PC-3 (cell line): ENCODE data around the gene SPATA33. TPM values are rescaled to one million over a fixed set of nuclear protein-coding genes. Genes with fewer than 3 reads are reported as not detected.
"Not testable (repeated sequence)": the region's sequence is repeated elsewhere in the genome, so short reads cannot be mapped to it uniquely, and the experiment has no call there.

Source experiments
- ATAC-seq: fragments of 200-7000 bp; cut with Tn5 transposase; 2 replicates; pipeline ENCODE4 v1.9.1; 2020; ENCODE audit warnings: mild to moderate bottlenecking, moderate library complexity
- BruUV-seq: library from RNA; stranded (reverse); fragments of 400-500 nt; replicated peaks from 2 replicates; lab custom pipeline; 2021; lab: Mats Ljungman, UMichigan
- CTCF ChIA-PET: fragments of 300-600 bp; sonication (Branson Sonifier 250); formaldehyde crosslinking; loops from one replicate; lab custom pipeline; 2022; ENCODE audit warnings: antibody characterized with exemption; lab: Charles Lee
- POLR2A ChIA-PET: fragments of 300-600 bp; sonication (Branson Sonifier 250); formaldehyde crosslinking; loops from one replicate; lab custom pipeline; 2022; ENCODE audit warnings: antibody characterized with exemption; ENCODE audit not compliant: unreplicated experiment; lab: Charles Lee
- DNase-seq: peaks from one replicate; pipeline ENCODE4 v3.0.0-alpha.2; 2015
- H2AFZ ChIP-seq: fragments of 300-600 bp; sonication (generic); 2 replicates; pipeline ENCODE4 v1.6.0; 2016; ENCODE audit warnings: antibody characterized with exemption, low read length
- H3F3A ChIP-seq: fragments of 300-600 bp; sonication (generic); one replicate; pipeline ENCODE4 v1.6.0; 2017; ENCODE audit warnings: antibody characterized with exemption, low read length, control low read depth, mild to moderate bottlenecking; ENCODE audit not compliant: unreplicated experiment
- H3K27ac ChIP-seq: fragments of 300-600 bp; sonication (generic); 2 replicates; pipeline ENCODE4 v1.5.1; 2016; ENCODE audit warnings: mild to moderate bottlenecking, low read length
- H3K27me3 ChIP-seq: fragments of 300-600 bp; sonication (generic); 2 replicates; pipeline ENCODE4 v1.6.1; 2016; ENCODE audit warnings: low read length, mixed read lengths
- H3K36me3 ChIP-seq: fragments of 300-600 bp; sonication (generic); 2 replicates; pipeline ENCODE4 v1.6.1; 2016; ENCODE audit warnings: low read depth, mixed run types, low read length, mixed read lengths
- H3K4me1 ChIP-seq: fragments of 300-600 bp; sonication (generic); 2 replicates; pipeline ENCODE4 v1.5.1; 2016; ENCODE audit warnings: low read length; ENCODE audit not compliant: insufficient read depth
- H3K4me2 ChIP-seq: fragments of 300-600 bp; sonication (generic); 2 replicates; pipeline ENCODE4 v1.6.0; 2016; ENCODE audit warnings: low read length
- H3K4me3 ChIP-seq: fragments of 300-600 bp; sonication (generic); 2 replicates; pipeline ENCODE4 v1.5.1; 2016; ENCODE audit warnings: mild to moderate bottlenecking, low read length, mixed read lengths
- H3K79me2 ChIP-seq: fragments of 300-600 bp; sonication (generic); 2 replicates; pipeline ENCODE4 v1.6.1; 2017; ENCODE audit warnings: low read length, mixed read lengths
- H3K9ac ChIP-seq: fragments of 300-600 bp; sonication (generic); 2 replicates; pipeline ENCODE4 v1.6.0; 2016; ENCODE audit warnings: mild to moderate bottlenecking, low read length
- H3K9me2 ChIP-seq: fragments of 300-600 bp; sonication (generic); replicated peaks from 2 replicates; pipeline ENCODE4 v1.6.1; 2016; ENCODE audit warnings: mixed run types, low read length, mixed read lengths
- H3K9me3 ChIP-seq: fragments of 300-600 bp; sonication (generic); 2 replicates; pipeline ENCODE4 v1.6.1; 2016; ENCODE audit warnings: low read length, mixed read lengths
- H4K20me1 ChIP-seq: fragments of 300-600 bp; sonication (generic); 2 replicates; pipeline ENCODE4 v1.6.1; 2016; ENCODE audit warnings: low read length, mixed read lengths
- CTCF ChIP-seq: fragments of 300-600 bp; sonication (generic); conservative IDR thresholded peaks from 2 replicates; pipeline ENCODE4 v1.5.1; 2017; ENCODE audit warnings: antibody characterized with exemption, low read depth, mild to moderate bottlenecking, low read length
- EZH2 ChIP-seq: fragments of 300-600 bp; sonication (generic); IDR thresholded peaks from one replicate; pipeline ENCODE4 v1.6.1; 2017; ENCODE audit warnings: antibody characterized with exemption, mild to moderate bottlenecking, low read length; ENCODE audit not compliant: unreplicated experiment
- EZH2phosphoT487 ChIP-seq: fragments of 300-600 bp; sonication (generic); IDR thresholded peaks from 2 replicates; pipeline ENCODE4 v1.6.1; 2018; ENCODE audit warnings: mild to moderate bottlenecking, antibody characterized with exemption, low read length, borderline replicate concordance
- intact Hi-C: fragments of 100-400 bp; cut with micrococcal nuclease; formaldehyde crosslinking; loops from 2 replicates; pipeline ENCODE4 v1.9.0; 2023
- total RNA-seq: library from RNA; depleted of rRNA; stranded (reverse); fragments of >200 nt; gene quantifications from 2 replicates; pipeline ENCODE4 v1.2.3, GENCODE V29; 2014

SPATA33 gene
- total RNA-seq, 1 experiment from 2014 or later = 7.9 TPM

DNA sequence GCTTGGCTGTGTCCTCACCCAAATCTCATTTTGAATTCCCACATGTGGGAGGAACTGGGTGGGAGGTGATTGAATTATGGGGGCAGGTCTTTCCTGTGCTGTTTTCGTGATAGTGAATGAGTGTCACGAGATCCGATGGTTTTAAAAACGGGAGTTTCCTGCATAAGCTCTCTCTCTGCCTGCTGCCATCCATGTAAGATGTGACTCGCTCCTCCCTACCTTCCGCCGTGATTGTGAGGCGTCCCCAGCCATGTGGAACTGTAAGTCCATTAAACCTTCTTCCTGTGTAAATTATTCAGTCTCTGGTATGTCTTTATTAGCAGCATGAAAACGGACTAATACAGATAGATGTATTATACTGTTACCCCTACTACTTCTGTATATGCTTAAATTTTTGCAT, 3.6 kb downstream of the SPATA33 start:
- Histone ChIP-seq H3K79me2 (peaks cover 36% of the 10 kb centered on the region), H4K20me1 (no peaks in the 10 kb centered on the region), H3F3A (no peaks in the 10 kb centered on the region), H3K27me3 (no peaks in the 10 kb centered on the region), H3K4me3 (no peak overlapping the region), H3K27ac (no peak overlapping the region), H3K4me2 (no peak overlapping the region), H3K9me2 (no peaks in the 10 kb centered on the region), H3K9me3 (no peaks in the 10 kb centered on the region), H3K36me3 (peaks cover 13% of the 10 kb centered on the region), H2AFZ (no peak overlapping the region), H3K9ac (no peak overlapping the region), H3K4me1 (no peaks in the 10 kb centered on the region; the same call in 1 of the 2 replicates)
- CTCF ChIA-PET = no interaction called here
- POLR2A ChIA-PET = no interaction called here
- intact Hi-C loops = no loop called here
- ATAC-seq = no peak
- DNase-seq = no peak
- TF ChIP-seq CTCF (no peak), EZH2phosphoT487 (no peak), EZH2 (no peak)
- BruUV-seq = no TSS peak

GRCh38 chr16:89664238-89664637, 6.6 kb downstream of the SPATA33 start:
- POLR2A ChIA-PET, H3K9ac ChIP-seq, BruUV-seq, H3K27ac ChIP-seq, H3K4me1 ChIP-seq, intact Hi-C loops, H3F3A ChIP-seq, H3K27me3 ChIP-seq, H3K9me2 ChIP-seq, ATAC-seq, H3K9me3 ChIP-seq, H2AFZ ChIP-seq, H4K20me1 ChIP-seq, DNase-seq, H3K4me3 ChIP-seq, CTCF ChIA-PET, H3K4me2 ChIP-seq: not testable (repeated sequence)
- Histone ChIP-seq H3K36me3 (peaks cover 14% of the 10 kb centered on the region), H3K79me2 (peaks cover 10% of the 10 kb centered on the region)

- H3K27me3 ChIP-seq, H3K4me1 ChIP-seq, H3K4me3 ChIP-seq, H3K9me3 ChIP-seq, H3K79me2 ChIP-seq, H3K4me2 ChIP-seq, H2AFZ ChIP-seq, H3K27ac ChIP-seq, H3K36me3 ChIP-seq, H3F3A ChIP-seq, H3K9me2 ChIP-seq, intact Hi-C loops, POLR2A ChIA-PET, BruUV-seq, ATAC-seq, H4K20me1 ChIP-seq, H3K9ac ChIP-seq: not testable (repeated sequence)
- peak; percentile 39 for DNase-seq
- TF ChIP-seq CTCF = peak; percentile 29; the same call in 1 of the 2 replicates
- CTCF ChIA-PET = interaction anchor here (0.6 kb wide), 1 partner anchor 343 kb away, joined by 3 read pairs; no protein-coding TSS in a partner anchor
Measured at GRCh38 chr16:89667000-89667399, 9.4 kb downstream of the SPATA33 start.
